ENCODE results near the gene CNTF. TPM values are rescaled to one million over a fixed set of nuclear protein-coding genes. Genes with fewer than 3 reads are reported as not detected.

Gene CNTF
- total RNA-seq, 2 experiments from 2014 or later, result 3.3 TPM

Other genes starting within 250 kb of the CNTF start
- gene OR5B3, start 215.8 kb upstream of the CNTF start, total RNA-seq, result not detected
- gene OR5B2, start 194.5 kb upstream of the CNTF start, total RNA-seq, result not detected
- gene OR5B12, start 180.4 kb upstream of the CNTF start, total RNA-seq, result not detected
- not detected for gene OR5B21, start 114.6 kb upstream of the CNTF start, total RNA-seq
- 100 to 1,000 TPM; 146 to 147 TPM for gene LPXN, start 46.8 kb upstream of the CNTF start, total RNA-seq
- gene ZFP91, start 43.6 kb upstream of the CNTF start, total RNA-seq, result 10 to 100 TPM; 52.8 to 54.9 TPM
- gene GLYAT, start 109.3 kb downstream of the CNTF start, total RNA-seq, result not detected
- not detected for gene GLYATL2, start 222.0 kb downstream of the CNTF start, total RNA-seq